ENCODE results near the gene RNF34.

RNF34 gene

GRCh38 chr12:121441555-121441954 is 41.6 kb downstream of the RNF34 start:
- Histone ChIP-seq H3K27ac (replicated peaks) (no peak overlapping the region), H3K27me3 (ENCODE audit: insufficient read depth, poor library complexity, severe bottlenecking) (no peaks in the 10 kb centered on the region), H3K4me3 (replicated peaks; ENCODE audit: insufficient read depth, low read length) (no peak overlapping the region)
- TF ChIP-seq, protein P1, sequence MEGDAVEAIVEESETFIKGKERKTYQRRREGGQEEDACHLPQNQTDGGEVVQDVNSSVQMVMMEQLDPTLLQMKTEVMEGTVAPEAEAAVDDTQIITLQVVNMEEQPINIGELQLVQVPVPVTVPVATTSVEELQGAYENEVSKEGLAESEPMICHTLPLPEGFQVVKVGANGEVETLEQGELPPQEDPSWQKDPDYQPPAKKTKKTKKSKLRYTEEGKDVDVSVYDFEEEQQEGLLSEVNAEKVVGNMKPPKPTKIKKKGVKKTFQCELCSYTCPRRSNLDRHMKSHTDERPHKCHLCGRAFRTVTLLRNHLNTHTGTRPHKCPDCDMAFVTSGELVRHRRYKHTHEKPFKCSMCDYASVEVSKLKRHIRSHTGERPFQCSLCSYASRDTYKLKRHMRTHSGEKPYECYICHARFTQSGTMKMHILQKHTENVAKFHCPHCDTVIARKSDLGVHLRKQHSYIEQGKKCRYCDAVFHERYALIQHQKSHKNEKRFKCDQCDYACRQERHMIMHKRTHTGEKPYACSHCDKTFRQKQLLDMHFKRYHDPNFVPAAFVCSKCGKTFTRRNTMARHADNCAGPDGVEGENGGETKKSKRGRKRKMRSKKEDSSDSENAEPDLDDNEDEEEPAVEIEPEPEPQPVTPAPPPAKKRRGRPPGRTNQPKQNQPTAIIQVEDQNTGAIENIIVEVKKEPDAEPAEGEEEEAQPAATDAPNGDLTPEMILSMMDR (IDR thresholded peaks at IDR 0.05; ENCODE audit: insufficient read depth, low read length): no peak
- no peak for TF ChIP-seq REST (IDR thresholded peaks at IDR 0.05; ENCODE audit: insufficient replicate concordance, low read depth)
- DNase-seq (ENCODE audit: low read depth in 1 of 2, low spot score in 1 of 2): no peak

- no peaks in the 10 kb centered on the region for H3K27me3 ChIP-seq (ENCODE audit: insufficient read depth, poor library complexity, severe bottlenecking)
These were observed 42.4 kb downstream of the RNF34 start for GRCh38 chr12:121442028-121442948.

DNA sequence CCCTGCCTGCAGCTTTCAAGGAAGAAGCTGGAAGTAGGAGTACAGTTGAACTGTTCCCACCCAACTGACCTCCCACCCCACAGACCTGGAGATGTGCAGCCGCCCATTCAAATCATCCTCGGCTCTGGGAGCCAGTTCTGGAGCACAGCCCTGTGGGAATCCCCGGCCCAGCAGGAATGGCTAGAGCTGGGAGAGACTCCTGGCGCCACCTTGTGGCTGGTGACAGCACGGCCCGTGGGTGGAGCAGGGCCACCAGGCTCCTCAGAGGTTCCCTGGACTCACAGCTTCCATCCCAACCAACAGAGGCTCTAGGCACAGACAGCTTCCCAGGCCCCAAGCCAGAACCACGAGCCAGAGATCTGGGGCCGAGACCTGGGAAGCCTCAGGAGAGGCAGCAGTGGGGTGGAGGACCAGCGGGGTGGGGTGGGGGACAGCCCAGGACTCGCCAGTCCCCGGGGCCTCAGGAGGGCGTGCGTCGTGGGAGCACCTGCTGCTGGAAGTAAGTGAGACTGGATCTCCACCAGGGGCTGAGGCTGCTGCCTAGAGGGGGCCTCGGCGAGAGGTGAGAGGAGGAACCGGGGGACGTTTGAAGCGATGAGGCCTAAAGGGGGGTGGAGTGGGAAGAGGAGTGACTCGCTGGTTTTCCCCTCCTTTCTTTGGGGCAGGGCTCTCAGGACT is 43.4 kb downstream of the RNF34 start:
- H3K27ac ChIP-seq (replicated peaks): no peak overlapping the region
- TF ChIP-seq, protein P1 (IDR thresholded peaks at IDR 0.05; ENCODE audit: insufficient read depth, low read length): peak; percentile 94
- TF ChIP-seq POLR2AphosphoS5 (IDR thresholded peaks at IDR 0.05; ENCODE audit: low read depth): no peak
- TF ChIP-seq GABPA (IDR thresholded peaks at IDR 0.05; ENCODE audit: low read depth): no peak
- no peak overlapping the region for H3K4me3 ChIP-seq (replicated peaks; ENCODE audit: insufficient read depth, low read length)
- peak in 1 of 2 experiments; percentile 64 for DNase-seq (ENCODE audit: low read depth in 1 of 2, low spot score in 1 of 2)
- H3K27me3 ChIP-seq (ENCODE audit: insufficient read depth, poor library complexity, severe bottlenecking): no peaks in the 10 kb centered on the region

More at GRCh38 chr12:121442028-121442948, 42.4 kb downstream of the RNF34 start:
- TF ChIP-seq, protein P1 (IDR thresholded peaks at IDR 0.05; ENCODE audit: insufficient read depth, low read length): no peak
- no peak for TF ChIP-seq REST (IDR thresholded peaks at IDR 0.05; ENCODE audit: insufficient replicate concordance, low read depth)
- TF ChIP-seq POLR2AphosphoS5 (IDR thresholded peaks at IDR 0.05; ENCODE audit: low read depth): no peak
- TF ChIP-seq GABPA (IDR thresholded peaks at IDR 0.05; ENCODE audit: low read depth): no peak
- TF ChIP-seq SPI1 (IDR thresholded peaks at IDR 0.05; ENCODE audit: borderline replicate concordance, low read depth): no peak
- H3K27ac ChIP-seq (replicated peaks): no peak overlapping the region
- DNase-seq (ENCODE audit: low read depth in 1 of 2, low spot score in 1 of 2): no peak
- no peak overlapping the region for H3K4me3 ChIP-seq (replicated peaks; ENCODE audit: insufficient read depth, low read length)
